ENCODE data around the gene SCN9A. TPM values are rescaled to one million over a fixed set of nuclear protein-coding genes. Genes with fewer than 3 reads are reported as not detected.

Gene SCN9A
- total and polyA plus RNA-seq, 10 of the 15 experiments (the other 5 are each of a cell fraction or from before 2014, with no cell fraction given): 0.04 to 0.08 (median 0.08) TPM; not detected in 7

GRCh38 chr2:166181813-166182154 is 194.0 kb downstream of the SCN9A start:
- H3K27me3 ChIP-seq (replicated peaks in 1 of 2; ENCODE audit: control insufficient read depth in 2 of 2, insufficient read depth in 2 of 2, low read length in 1 of 2): no peaks in the 10 kb centered on the region; a peak in 1 of 4 replicates
- CTCF ChIA-PET: interaction anchor here (0.6 to 0.9 kb wide), 5 partner anchors 12 to 1242 kb away, joined by 3 to 5 read pairs (median 3); no protein-coding TSS in a partner anchor
- in situ Hi-C loops (cut with MboI): no loop called here

More at GRCh38 chr2:166181813-166182154, 194.0 kb downstream of the SCN9A start:
- no peak overlapping the region for H3K4me3 ChIP-seq
- H3K9me3 ChIP-seq (replicated peaks; ENCODE audit: control insufficient read depth, insufficient read depth, low read length): no peaks in the 10 kb centered on the region
- H3K27ac ChIP-seq (ENCODE audit: control insufficient read depth, insufficient read depth): no peak overlapping the region
- H3K36me3 ChIP-seq (ENCODE audit: control insufficient read depth in 2 of 2, insufficient read depth in 2 of 2, low read length in 1 of 2): no peaks in the 10 kb centered on the region
- H3K4me1 ChIP-seq (ENCODE audit: control insufficient read depth, insufficient read depth, low read length): no peaks in the 10 kb centered on the region
- no TSS peak for BruUV-seq (replicated peaks)
- WGBS (ENCODE audit: insufficient coverage, insufficient replicate concordance, low lambda C conversion rate, missing lambda C conversion rate): 2% methylated on average over 2 of the region's 3 CpGs
- ChIA-PET RAD21 (ENCODE audit: unreplicated experiment) (interaction anchor here (0.6 to 1.5 kb wide), 3 partner anchors 14 to 1447 kb away, joined by 3 to 6 read pairs (median 4); no protein-coding TSS in a partner anchor), POLR2A (interaction anchor here (0.7 kb wide), 1 partner anchor 232 kb away, joined by 5 read pairs; no protein-coding TSS in a partner anchor), SMC1A (ENCODE audit: uncharacterized antibody, unreplicated experiment) (interaction anchor here (1.7 to 2.0 kb wide), 2 partner anchors 8 to 124 kb away, joined by 4 to 10 read pairs; no protein-coding TSS in a partner anchor)
- FAIRE-seq: no peak
- H2AFZ ChIP-seq (ENCODE audit: control insufficient read depth, low read depth, low read length): no peak overlapping the region
- H3K4me2 ChIP-seq (ENCODE audit: control insufficient read depth, insufficient read depth): no peak overlapping the region
- intact Hi-C loops (cut with micrococcal nuclease; ENCODE audit: unreplicated experiment): no loop called here
- no peak overlapping the region for H3K9ac ChIP-seq (ENCODE audit: control insufficient read depth, insufficient read depth, low read length)
- no peak for ATAC-seq
- no peaks in the 10 kb centered on the region for H4K20me1 ChIP-seq (ENCODE audit: control insufficient read depth, insufficient read depth)
- H3K79me2 ChIP-seq (ENCODE audit: control insufficient read depth, insufficient read depth, low read length): no peaks in the 10 kb centered on the region
- no peak for DNase-seq (ENCODE audit: low read depth, low spot score)
- 0 out of 6 replicates have a peak, but pooled peaks of 1 of the 3 experiments have one; percentile 2 for TF ChIP-seq CTCF (IDR thresholded peaks at IDR 0.05 in 2 of 3, conservative IDR thresholded peaks at IDR 0.05 in 1 of 3; ENCODE audit: control insufficient read depth in 2 of 3, extremely low read depth in 1 of 3, insufficient read depth in 1 of 3, low read depth in 3 of 3, low read length in 3 of 3)
- no peak for TF ChIP-seq RCOR1 (conservative IDR thresholded peaks at IDR 0.05; ENCODE audit: low read depth, low read length)

All from GM12878 (cell line).